ENCODE data around the gene EPPIN. TPM values are rescaled to one million over a fixed set of nuclear protein-coding genes. Genes with fewer than 3 reads are reported as not detected.
"Not testable (repeated sequence)": the region's sequence is repeated elsewhere in the genome, so short reads cannot be mapped to it uniquely, and the experiment has no call there.

The EPPIN gene
- polyA plus RNA-seq, 1 donor (not counting 4 experiments of a cell fraction or from before 2014, with no cell fraction given), result not detected

DNA sequence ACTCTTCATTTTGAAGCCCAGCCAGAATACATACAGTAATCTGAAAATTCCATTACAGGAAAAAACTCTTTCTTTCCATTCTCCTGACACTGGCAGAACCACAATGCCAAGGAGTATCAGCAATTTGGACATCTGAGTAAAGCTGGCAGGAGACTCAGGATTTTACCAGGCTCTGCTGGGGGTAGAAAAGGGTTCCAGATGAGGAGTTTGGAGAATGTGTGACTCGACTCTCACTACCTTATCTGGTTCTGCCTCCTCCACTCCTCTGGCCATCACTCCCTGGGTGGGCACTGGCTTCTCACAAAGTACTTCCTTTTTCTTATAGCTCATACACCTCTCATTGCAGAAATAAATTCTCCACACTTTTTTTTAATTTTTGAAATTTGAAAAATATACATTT is 42.5 kb upstream of the EPPIN start:
- no peaks in the 10 kb centered on the region for H3K9me1 ChIP-seq (ENCODE audit: control insufficient read depth, extremely low read depth, insufficient read depth, low read length)
- H4K20me1 ChIP-seq (ENCODE audit: control insufficient read depth, extremely low read depth, insufficient read depth, low read length), result no peaks in the 10 kb centered on the region
- H3K4me1 ChIP-seq (ENCODE audit: control insufficient read depth, extremely low read depth, insufficient read depth, low read length), result no peaks in the 10 kb centered on the region
- H2AFZ ChIP-seq (ENCODE audit: control insufficient read depth, low read length), result no peak overlapping the region
- no peaks in the 10 kb centered on the region for H3K79me2 ChIP-seq (ENCODE audit: control insufficient read depth, insufficient read depth, low read length)
- H3K4me3 ChIP-seq (ENCODE audit: control insufficient read depth in 2 of 3, extremely low read depth in 1 of 3, insufficient read depth in 2 of 3, low read depth in 1 of 3, low read length in 3 of 3), result no peak overlapping the region
- no peak overlapping the region for H3K27ac ChIP-seq (ENCODE audit: control insufficient read depth, insufficient read depth, low read length)
- dilution Hi-C loops (cut with MboI; ENCODE audit: extremely low pct_ligation_motif_present, low sequenced_read_pairs), result no loop called here
- DNase-seq (ENCODE audit: low read depth, low spot score), result no peak
- TF ChIP-seq EZH2 (IDR thresholded peaks at IDR 0.05; ENCODE audit: low read length), result no peak
- TF ChIP-seq, protein P1, sequence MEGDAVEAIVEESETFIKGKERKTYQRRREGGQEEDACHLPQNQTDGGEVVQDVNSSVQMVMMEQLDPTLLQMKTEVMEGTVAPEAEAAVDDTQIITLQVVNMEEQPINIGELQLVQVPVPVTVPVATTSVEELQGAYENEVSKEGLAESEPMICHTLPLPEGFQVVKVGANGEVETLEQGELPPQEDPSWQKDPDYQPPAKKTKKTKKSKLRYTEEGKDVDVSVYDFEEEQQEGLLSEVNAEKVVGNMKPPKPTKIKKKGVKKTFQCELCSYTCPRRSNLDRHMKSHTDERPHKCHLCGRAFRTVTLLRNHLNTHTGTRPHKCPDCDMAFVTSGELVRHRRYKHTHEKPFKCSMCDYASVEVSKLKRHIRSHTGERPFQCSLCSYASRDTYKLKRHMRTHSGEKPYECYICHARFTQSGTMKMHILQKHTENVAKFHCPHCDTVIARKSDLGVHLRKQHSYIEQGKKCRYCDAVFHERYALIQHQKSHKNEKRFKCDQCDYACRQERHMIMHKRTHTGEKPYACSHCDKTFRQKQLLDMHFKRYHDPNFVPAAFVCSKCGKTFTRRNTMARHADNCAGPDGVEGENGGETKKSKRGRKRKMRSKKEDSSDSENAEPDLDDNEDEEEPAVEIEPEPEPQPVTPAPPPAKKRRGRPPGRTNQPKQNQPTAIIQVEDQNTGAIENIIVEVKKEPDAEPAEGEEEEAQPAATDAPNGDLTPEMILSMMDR (optimal IDR thresholded peaks at IDR 0.05 in 1 of 3, IDR thresholded peaks at IDR 0.05 in 1 of 3, conservative IDR thresholded peaks at IDR 0.05 in 1 of 3; ENCODE audit: extremely low read depth in 1 of 3, insufficient read depth in 2 of 3, low read length in 3 of 3), result no peak
- no peaks in the 10 kb centered on the region for H3K36me3 ChIP-seq (ENCODE audit: control insufficient read depth in 2 of 2, extremely low read depth in 1 of 2, insufficient read depth in 2 of 2, low read length in 2 of 2)
- FAIRE-seq, result no peak
- H3K9ac ChIP-seq (ENCODE audit: control insufficient read depth, extremely low read depth, insufficient read depth, low read length), result no peak overlapping the region
- H3K9me3 ChIP-seq (ENCODE audit: control insufficient read depth, low read depth, low read length), result no peaks in the 10 kb centered on the region
- no peak overlapping the region for H3K4me2 ChIP-seq (ENCODE audit: control insufficient read depth, extremely low read depth, insufficient read depth, low read depth, low read length)
- peaks cover 3% of the 10 kb centered on the region for H3K27me3 ChIP-seq (ENCODE audit: control insufficient read depth, extremely low read depth, insufficient read depth, low read length)

DNA sequence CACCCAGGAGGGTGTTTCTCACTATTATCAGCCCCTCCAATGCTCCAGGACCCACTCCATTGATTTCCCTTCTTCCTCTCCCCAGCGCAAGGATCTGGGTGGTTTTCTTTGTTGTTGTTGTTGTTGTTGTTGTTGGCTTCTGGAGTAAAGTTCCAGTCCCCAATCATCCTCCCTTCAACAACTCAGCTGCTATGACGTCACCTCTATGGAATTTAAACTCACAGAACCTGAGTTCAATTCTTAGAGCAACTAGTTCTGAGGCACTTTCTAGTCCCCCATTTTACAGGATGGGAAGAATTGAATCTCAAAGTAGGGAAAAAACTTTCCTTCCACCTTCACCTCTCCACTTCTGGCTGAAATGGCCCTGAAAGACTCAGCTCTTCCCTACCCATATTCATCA is 41.6 kb upstream of the EPPIN start:
- Histone ChIP-seq H4K20me1 (ENCODE audit: control insufficient read depth, extremely low read depth, insufficient read depth, low read length) (no peaks in the 10 kb centered on the region), H3K4me1 (ENCODE audit: control insufficient read depth, extremely low read depth, insufficient read depth, low read length) (no peaks in the 10 kb centered on the region), H3K4me2 (ENCODE audit: control insufficient read depth, extremely low read depth, insufficient read depth, low read depth, low read length) (no peak overlapping the region), H2AFZ (ENCODE audit: control insufficient read depth, low read length) (no peak overlapping the region), H3K36me3 (ENCODE audit: control insufficient read depth in 2 of 2, extremely low read depth in 1 of 2, insufficient read depth in 2 of 2, low read length in 2 of 2) (no peaks in the 10 kb centered on the region), H3K9me3 (ENCODE audit: control insufficient read depth, low read depth, low read length) (no peaks in the 10 kb centered on the region), H3K4me3 (ENCODE audit: control insufficient read depth in 2 of 3, extremely low read depth in 1 of 3, insufficient read depth in 2 of 3, low read depth in 1 of 3, low read length in 3 of 3) (no peak overlapping the region), H3K79me2 (ENCODE audit: control insufficient read depth, insufficient read depth, low read length) (no peaks in the 10 kb centered on the region), H3K9ac (ENCODE audit: control insufficient read depth, extremely low read depth, insufficient read depth, low read length) (no peak overlapping the region), H3K27me3 (ENCODE audit: control insufficient read depth, extremely low read depth, insufficient read depth, low read length) (no peaks in the 10 kb centered on the region), H3K27ac (ENCODE audit: control insufficient read depth, insufficient read depth, low read length) (no peak overlapping the region), H3K9me1 (ENCODE audit: control insufficient read depth, extremely low read depth, insufficient read depth, low read length) (no peaks in the 10 kb centered on the region)
- DNase-seq (ENCODE audit: low read depth, low spot score) (no peak), FAIRE-seq (no peak)
- dilution Hi-C loops (cut with MboI; ENCODE audit: extremely low pct_ligation_motif_present, low sequenced_read_pairs), result no loop called here
- TF ChIP-seq, protein P1 (optimal IDR thresholded peaks at IDR 0.05 in 1 of 3, IDR thresholded peaks at IDR 0.05 in 1 of 3, conservative IDR thresholded peaks at IDR 0.05 in 1 of 3; ENCODE audit: extremely low read depth in 1 of 3, insufficient read depth in 2 of 3, low read length in 3 of 3), result no peak
- TF ChIP-seq EZH2 (IDR thresholded peaks at IDR 0.05; ENCODE audit: low read length), result no peak

DNA sequence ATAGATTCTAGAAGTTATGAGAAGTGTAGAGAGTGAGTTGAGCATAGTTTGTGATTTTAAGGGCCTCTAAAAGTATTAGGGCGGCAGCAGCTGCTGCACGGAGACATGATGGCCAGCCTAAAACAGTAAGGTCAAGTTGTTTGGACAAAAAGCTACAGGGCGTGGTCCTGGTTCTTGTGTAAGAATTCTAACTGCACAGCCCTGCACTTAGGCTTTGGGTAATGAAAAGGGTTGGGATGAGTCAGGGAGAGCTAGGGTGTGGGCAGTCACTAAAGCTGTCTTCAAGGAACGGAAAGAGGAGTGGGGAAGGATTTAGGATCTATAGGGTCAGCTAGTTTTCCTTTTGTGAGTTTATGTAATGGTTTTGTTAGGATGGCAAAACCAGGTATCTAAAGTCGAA is 38.8 kb upstream of the EPPIN start:
- H3K9me1 ChIP-seq (ENCODE audit: control insufficient read depth, extremely low read depth, insufficient read depth, low read length); dilution Hi-C loops (cut with MboI; ENCODE audit: extremely low pct_ligation_motif_present, low sequenced_read_pairs); H3K4me3 ChIP-seq (ENCODE audit: control insufficient read depth in 2 of 3, extremely low read depth in 1 of 3, insufficient read depth in 2 of 3, low read depth in 1 of 3, low read length in 3 of 3); H3K27me3 ChIP-seq (ENCODE audit: control insufficient read depth, extremely low read depth, insufficient read depth, low read length); H3K9me3 ChIP-seq (ENCODE audit: control insufficient read depth, low read depth, low read length); FAIRE-seq; H3K79me2 ChIP-seq (ENCODE audit: control insufficient read depth, insufficient read depth, low read length); DNase-seq (ENCODE audit: low read depth, low spot score); H2AFZ ChIP-seq (ENCODE audit: control insufficient read depth, low read length); H3K36me3 ChIP-seq (ENCODE audit: control insufficient read depth in 2 of 2, extremely low read depth in 1 of 2, insufficient read depth in 2 of 2, low read length in 2 of 2); H4K20me1 ChIP-seq (ENCODE audit: control insufficient read depth, extremely low read depth, insufficient read depth, low read length); H3K27ac ChIP-seq (ENCODE audit: control insufficient read depth, insufficient read depth, low read length); H3K4me2 ChIP-seq (ENCODE audit: control insufficient read depth, extremely low read depth, insufficient read depth, low read depth, low read length); H3K9ac ChIP-seq (ENCODE audit: control insufficient read depth, extremely low read depth, insufficient read depth, low read length); H3K4me1 ChIP-seq (ENCODE audit: control insufficient read depth, extremely low read depth, insufficient read depth, low read length): not testable (repeated sequence)

DNA sequence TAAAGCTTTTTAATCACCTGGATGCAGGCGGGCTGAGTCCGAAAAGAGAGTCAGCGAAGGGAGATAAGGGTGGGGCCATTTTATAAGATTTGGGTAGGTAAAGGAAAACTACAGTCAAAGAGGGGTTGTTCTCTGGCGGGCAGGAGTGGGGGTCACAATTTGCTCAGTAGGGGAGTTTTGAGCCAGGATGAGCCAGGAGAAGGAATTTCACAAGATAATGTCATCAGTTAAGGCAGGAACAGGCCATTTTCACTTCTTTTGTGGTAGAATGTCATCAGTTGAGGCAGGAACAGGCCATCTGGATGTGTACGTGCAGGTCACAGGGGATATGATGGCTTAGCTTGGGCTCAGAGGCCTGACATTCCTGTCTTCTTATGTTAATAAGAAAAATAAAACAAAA is 37.1 kb upstream of the EPPIN start:
- H3K36me3 ChIP-seq (ENCODE audit: control insufficient read depth in 2 of 2, extremely low read depth in 1 of 2, insufficient read depth in 2 of 2, low read length in 2 of 2); H3K9ac ChIP-seq (ENCODE audit: control insufficient read depth, extremely low read depth, insufficient read depth, low read length); dilution Hi-C loops (cut with MboI; ENCODE audit: extremely low pct_ligation_motif_present, low sequenced_read_pairs); DNase-seq (ENCODE audit: low read depth, low spot score); H2AFZ ChIP-seq (ENCODE audit: control insufficient read depth, low read length); H3K4me1 ChIP-seq (ENCODE audit: control insufficient read depth, extremely low read depth, insufficient read depth, low read length); FAIRE-seq; H3K79me2 ChIP-seq (ENCODE audit: control insufficient read depth, insufficient read depth, low read length); H3K4me2 ChIP-seq (ENCODE audit: control insufficient read depth, extremely low read depth, insufficient read depth, low read depth, low read length); H3K9me1 ChIP-seq (ENCODE audit: control insufficient read depth, extremely low read depth, insufficient read depth, low read length); H3K9me3 ChIP-seq (ENCODE audit: control insufficient read depth, low read depth, low read length); H3K4me3 ChIP-seq (ENCODE audit: control insufficient read depth in 2 of 3, extremely low read depth in 1 of 3, insufficient read depth in 2 of 3, low read depth in 1 of 3, low read length in 3 of 3); H3K27me3 ChIP-seq (ENCODE audit: control insufficient read depth, extremely low read depth, insufficient read depth, low read length); H3K27ac ChIP-seq (ENCODE audit: control insufficient read depth, insufficient read depth, low read length); H4K20me1 ChIP-seq (ENCODE audit: control insufficient read depth, extremely low read depth, insufficient read depth, low read length): not testable (repeated sequence)
